Stimulated activated CD8-positive, alpha-beta memory T cell treated with anti-CD3 and anti-CD28 coated beads, Interleukin-4, amount 100 ng/mL, for 1 hour (primary cell): ENCODE data around the gene GTF3C4.

ENCODE experiments used
- DNase-seq, 2 donors: peaks; one replicate each; pipeline ENCODE4 v3.0.0-alpha.2; 2020; ENCODE audit warnings: low read depth in 2 of 2, low spot score in 1 of 2

GTF3C4 gene

GRCh38 chr9:132647806-132648205, 22.5 kb upstream of the GTF3C4 start:
- DNase-seq = no peak

- no peak for DNase-seq
Observed at GRCh38 chr9:132648283-132648682, 22.0 kb upstream of the GTF3C4 start.

GRCh38 chr9:132648685-132649084, 21.6 kb upstream of the GTF3C4 start:
- DNase-seq = no peak

- DNase-seq = no peak
Observed at GRCh38 chr9:132651259-132651658, 19.0 kb upstream of the GTF3C4 start.

- DNase-seq = no peak
Observed at GRCh38 chr9:132656299-132656698, 14.0 kb upstream of the GTF3C4 start.

- no peak for DNase-seq
Observed at GRCh38 chr9:132662152-132662945, 7.9 kb upstream of the GTF3C4 start.

GRCh38 chr9:132663117-132663516, 7.1 kb upstream of the GTF3C4 start:
- DNase-seq = no peak

- DNase-seq = no peak
Observed at GRCh38 chr9:132663851-132664250, 6.4 kb upstream of the GTF3C4 start.

- DNase-seq = no peak
Observed at GRCh38 chr9:132669319-132669697, 956 bp upstream of the GTF3C4 start.

- peak; percentile 76 to 80 for DNase-seq
Observed at GRCh38 chr9:132669698-132670456, 387 bp upstream of the GTF3C4 start, which contains the start of gene DDX31. Gene DDX31, minus strand, starts transcription at chr9:132669983. Its CDS starts 49 bp downstream, at chr9:132669934.

- DNase-seq = no peak
Observed at GRCh38 chr9:132671620-132672412, 1.6 kb downstream of the GTF3C4 start.

- DNase-seq = no peak
Observed at GRCh38 chr9:132672413-132672690, 2.1 kb downstream of the GTF3C4 start.

- DNase-seq = no peak
Observed at GRCh38 chr9:132673355-132673754, 3.1 kb downstream of the GTF3C4 start.

GRCh38 chr9:132674485-132674884, 4.2 kb downstream of the GTF3C4 start:
- no peak for DNase-seq

GRCh38 chr9:132677976-132678375, 7.7 kb downstream of the GTF3C4 start:
- no peak for DNase-seq

- DNase-seq = no peak
Observed at GRCh38 chr9:132679946-132680625, 9.8 kb downstream of the GTF3C4 start.

GRCh38 chr9:132681561-132681960, 11.3 kb downstream of the GTF3C4 start:
- no peak for DNase-seq

GRCh38 chr9:132683873-132684272, 13.6 kb downstream of the GTF3C4 start:
- DNase-seq = no peak

- DNase-seq = no peak
Observed at GRCh38 chr9:132690696-132691095, 20.4 kb downstream of the GTF3C4 start.

- no peak for DNase-seq
Observed at GRCh38 chr9:132694144-132694543, 23.9 kb downstream of the GTF3C4 start.

- no peak for DNase-seq
Observed at GRCh38 chr9:132697230-132697629, 27.0 kb downstream of the GTF3C4 start.
